SK-N-SH treated with all-trans-retinoic acid at 6 μM for 48 hours (cell line): ENCODE results near the gene CYRIA.

ENCODE experiments used
- ATAC-seq: fragments of 200-7000 bp; cut with Tn5 transposase; 3 replicates; pipeline ENCODE4 v1.9.1; 2020; ENCODE audit warnings: mild to moderate bottlenecking, moderate library complexity
- ARNTL ChIP-seq: fragments of 450-650 bp; formaldehyde crosslinking; IDR thresholded peaks from 2 replicates; pipeline ENCODE4 v1.5.0; 2020; ENCODE audit warnings: low read depth, mild to moderate bottlenecking, moderate library complexity, borderline replicate concordance
- BACH2 ChIP-seq: fragments of 250-450 bp; sonication (Bioruptor Pico); IDR thresholded peaks from 2 replicates; pipeline ENCODE4 v1.9.0; 2021; ENCODE audit warnings: mild to moderate bottlenecking, borderline replicate concordance
- CSDC2 ChIP-seq: fragments of 250-450 bp; sonication (Bioruptor Pico); IDR thresholded peaks from 2 replicates; pipeline ENCODE4 v1.5.0; 2020; ENCODE audit warnings: mild to moderate bottlenecking, moderate library complexity
- CSRNP3 ChIP-seq: fragments of 250-450 bp; sonication (Bioruptor Pico); IDR thresholded peaks from 2 replicates; pipeline ENCODE4 v1.5.1; 2021; ENCODE audit warnings: mild to moderate bottlenecking, moderate library complexity
- GLIS3 ChIP-seq: fragments of 250-450 bp; sonication (Bioruptor Pico); IDR thresholded peaks from 2 replicates; pipeline ENCODE4 v1.5.0; 2020; ENCODE audit warnings: mild to moderate bottlenecking, moderate library complexity
- ISL1 ChIP-seq: fragments of 250-450 bp; sonication (Bioruptor Pico); IDR thresholded peaks from 2 replicates; pipeline ENCODE4 v2.1.2; 2022; ENCODE audit warnings: mild to moderate bottlenecking, moderate library complexity
- PATZ1 ChIP-seq: fragments of 250-450 bp; sonication (Bioruptor Pico); IDR thresholded peaks from 2 replicates; pipeline ENCODE4 v1.8.0; 2020; ENCODE audit warnings: mild to moderate bottlenecking, moderate library complexity, borderline replicate concordance
- PPARA ChIP-seq: fragments of 250-450 bp; sonication (Bioruptor Pico); IDR thresholded peaks from 2 replicates; pipeline ENCODE4 v1.5.0; 2020; ENCODE audit warnings: mild to moderate bottlenecking, borderline replicate concordance
- SNAI2 ChIP-seq: fragments of 250-450 bp; sonication (Bioruptor Pico); IDR thresholded peaks from 2 replicates; pipeline ENCODE4 v1.5.0; 2020; ENCODE audit warnings: mild to moderate bottlenecking, moderate library complexity
- TCF4 ChIP-seq: fragments of 250-450 bp; sonication (Bioruptor Pico); IDR thresholded peaks from 2 replicates; pipeline ENCODE4 v1.8.0; 2021; ENCODE audit warnings: mild to moderate bottlenecking, moderate library complexity, borderline replicate concordance
- TSHZ2 ChIP-seq: fragments of 250-450 bp; sonication (Bioruptor Pico); IDR thresholded peaks from 2 replicates; pipeline ENCODE4 v1.5.0; 2020; ENCODE audit warnings: mild to moderate bottlenecking, moderate library complexity
- ZC3H10 ChIP-seq: fragments of 250-450 bp; sonication (Bioruptor Pico); IDR thresholded peaks from 2 replicates; pipeline ENCODE4 v1.5.1; 2021; ENCODE audit warnings: mild to moderate bottlenecking, moderate library complexity
- ZFP3 ChIP-seq: fragments of 250-450 bp; sonication (Bioruptor Pico); IDR thresholded peaks from 2 replicates; pipeline ENCODE4 v1.5.0; 2020; ENCODE audit warnings: mild to moderate bottlenecking, moderate library complexity
- ZNF70 ChIP-seq: fragments of 450-650 bp; formaldehyde crosslinking; IDR thresholded peaks from 2 replicates; pipeline ENCODE4 v1.5.0; 2020; ENCODE audit warnings: mild to moderate bottlenecking, moderate library complexity
- ZNF8 ChIP-seq: fragments of 450-650 bp; formaldehyde crosslinking; IDR thresholded peaks from 2 replicates; pipeline ENCODE4 v1.5.0; 2020; ENCODE audit warnings: mild to moderate bottlenecking, moderate library complexity
- TF ChIP-seq, protein P1 (sequence below): fragments of 250-450 bp; sonication (Bioruptor Pico); IDR thresholded peaks from 2 replicates; pipeline ENCODE4 v1.8.0; 2021; ENCODE audit warnings: low read depth, mild to moderate bottlenecking, moderate library complexity, borderline replicate concordance

Gene CYRIA

DNA sequence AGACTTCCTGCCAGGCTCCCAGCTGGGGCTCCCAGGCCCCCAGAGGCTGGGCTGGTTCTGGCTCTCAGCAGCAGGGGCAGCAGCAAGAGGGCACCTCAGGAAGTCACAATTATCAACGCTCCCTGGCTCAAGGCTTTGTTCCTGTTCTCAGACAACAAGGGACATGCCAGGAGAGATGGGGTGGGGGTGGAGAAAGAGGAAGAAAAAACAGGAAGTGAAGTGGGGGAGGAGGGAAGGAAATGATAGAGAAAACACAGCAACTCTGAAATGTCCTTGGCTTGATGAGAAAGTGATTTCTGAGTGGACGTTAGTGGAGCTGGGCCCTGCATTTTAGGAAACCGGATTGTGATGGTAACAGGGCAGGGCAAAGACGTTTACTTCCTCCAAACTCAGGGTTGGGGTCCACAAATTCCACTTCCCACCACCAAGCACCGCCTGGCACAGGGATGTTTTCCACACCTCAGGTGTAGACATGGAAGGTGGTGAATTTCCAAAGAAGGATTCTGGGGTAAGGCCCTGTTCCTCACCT is 40.4 kb downstream of the CYRIA start:
- ATAC-seq, result no peak
- TF ChIP-seq ZC3H10 (CRISPR knock-in tag) (no peak), ZNF70 (CRISPR knock-in tag) (no peak), PPARA (no peak), SNAI2 (CRISPR knock-in tag) (no peak), ISL1 (CRISPR knock-in tag) (no peak), ZNF8 (CRISPR knock-in tag) (no peak), CSRNP3 (CRISPR knock-in tag) (no peak), CSDC2 (no peak), PATZ1 (CRISPR knock-in tag) (no peak), ARNTL (CRISPR knock-in tag) (no peak), TSHZ2 (CRISPR knock-in tag) (no peak)
- TF ChIP-seq, protein P1, sequence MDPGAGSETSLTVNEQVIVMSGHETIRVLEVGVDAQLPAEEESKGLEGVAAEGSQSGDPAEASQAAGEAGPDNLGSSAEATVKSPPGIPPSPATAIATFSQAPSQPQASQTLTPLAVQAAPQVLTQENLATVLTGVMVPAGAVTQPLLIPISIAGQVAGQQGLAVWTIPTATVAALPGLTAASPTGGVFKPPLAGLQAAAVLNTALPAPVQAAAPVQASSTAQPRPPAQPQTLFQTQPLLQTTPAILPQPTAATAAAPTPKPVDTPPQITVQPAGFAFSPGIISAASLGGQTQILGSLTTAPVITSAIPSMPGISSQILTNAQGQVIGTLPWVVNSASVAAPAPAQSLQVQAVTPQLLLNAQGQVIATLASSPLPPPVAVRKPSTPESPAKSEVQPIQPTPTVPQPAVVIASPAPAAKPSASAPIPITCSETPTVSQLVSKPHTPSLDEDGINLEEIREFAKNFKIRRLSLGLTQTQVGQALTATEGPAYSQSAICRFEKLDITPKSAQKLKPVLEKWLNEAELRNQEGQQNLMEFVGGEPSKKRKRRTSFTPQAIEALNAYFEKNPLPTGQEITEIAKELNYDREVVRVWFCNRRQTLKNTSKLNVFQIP (CRISPR knock-in tag), result no peak

DNA sequence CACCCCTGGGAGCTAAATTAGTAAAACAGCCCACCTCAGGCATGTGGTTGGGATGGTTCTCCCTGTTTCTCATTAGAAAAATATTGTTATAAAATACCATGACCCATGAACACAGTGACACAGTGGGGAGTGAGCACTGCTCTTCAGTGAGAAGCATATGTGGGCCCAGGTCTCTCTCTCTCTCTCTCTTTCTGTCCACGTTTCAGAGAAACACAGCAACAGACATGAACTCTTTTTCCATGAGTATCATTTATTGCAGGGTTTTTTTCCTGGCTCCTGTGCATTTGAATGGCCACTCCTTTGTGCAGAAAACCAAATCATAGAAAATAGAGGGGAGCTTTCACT is 41.2 kb downstream of the CYRIA start:
- no peak for ATAC-seq

DNA sequence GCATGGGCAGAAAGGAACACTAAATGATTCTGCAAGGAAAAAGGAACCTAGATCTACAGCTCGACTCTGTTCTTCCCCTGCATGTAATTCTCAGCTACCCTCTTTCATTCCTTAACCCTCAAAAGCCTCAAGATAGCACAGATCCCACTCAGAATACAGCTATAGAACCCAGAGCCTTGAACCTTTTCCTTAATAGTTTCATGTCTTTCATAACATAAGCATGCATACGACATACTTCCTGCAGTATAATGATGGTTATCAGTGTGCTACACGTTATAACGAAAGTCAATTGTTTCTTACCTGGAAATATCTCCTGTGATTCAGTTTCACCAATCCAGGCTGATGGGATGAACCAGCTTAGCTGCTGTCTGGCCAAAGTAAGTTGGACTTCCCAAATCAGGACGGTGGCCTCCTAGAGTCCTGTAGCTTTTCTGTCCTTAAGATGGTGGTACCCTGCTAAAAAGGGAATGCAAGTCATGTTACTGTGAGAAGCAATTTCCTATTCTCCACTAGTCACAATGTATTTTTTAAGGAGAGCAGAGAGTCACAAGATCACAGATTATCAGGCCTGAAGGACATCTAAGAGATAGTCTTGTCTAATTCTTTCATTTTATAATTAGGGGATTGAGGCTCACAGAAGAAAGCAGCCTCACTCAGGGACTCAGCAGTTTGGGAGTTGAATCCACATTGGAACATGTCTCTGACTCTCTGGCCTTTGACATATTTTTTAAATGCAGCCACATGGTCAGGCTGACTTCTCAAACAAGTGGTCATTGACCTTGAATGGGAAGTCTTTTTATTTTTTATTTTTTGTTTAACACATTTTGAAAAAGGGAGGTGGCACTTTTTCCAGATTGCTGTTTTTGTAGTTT is 41.8 kb downstream of the CYRIA start:
- TF ChIP-seq TSHZ2 (CRISPR knock-in tag) (no peak), ZFP3 (no peak), TCF4 (CRISPR knock-in tag) (no peak), GLIS3 (CRISPR knock-in tag) (no peak)
- ATAC-seq, result no peak

More for the DNA sequence above, 41.2 kb downstream of the CYRIA start:
- no peak for TF ChIP-seq BACH2 (CRISPR knock-in tag)
- TF ChIP-seq, protein P1 (CRISPR knock-in tag), result no peak
